HCT116 (cell line): ENCODE data around the gene DGKG. TPM values are rescaled to one million over a fixed set of nuclear protein-coding genes. Genes with fewer than 3 reads are reported as not detected.

ENCODE experiments used
- ATAC-seq: fragments of 200-7000 bp; cut with Tn5 transposase; 2 replicates; pipeline ENCODE4 v1.9.1; 2020; ENCODE audit warnings: mild to moderate bottlenecking, moderate library complexity
- BruUV-seq: library from RNA; stranded (reverse); fragments of 400-500 nt; replicated peaks from 2 replicates; lab custom pipeline; 2021; lab: Mats Ljungman, UMichigan
- CTCF ChIA-PET: fragments of 300-600 bp; sonication (Branson Sonifier 250); formaldehyde crosslinking; loops from one replicate; lab custom pipeline; 2021; ENCODE audit warnings: antibody characterized with exemption; lab: Charles Lee
- POLR2A ChIA-PET: fragments of 300-600, 350-600 bp; sonication (Branson Sonifier 250); formaldehyde crosslinking; loops from one replicate; lab custom pipeline; 2021; ENCODE audit warnings: antibody characterized with exemption; lab: Charles Lee
- RAD21 ChIA-PET, 2 experiments: fragments of 300-600 bp; sonication (Branson Sonifier 250); formaldehyde crosslinking; loops; one replicate each; lab custom pipeline; 2023; ENCODE audit warnings: low total read pairs in 2 of 2; ENCODE audit not compliant: uncharacterized antibody in 2 of 2, unreplicated experiment in 2 of 2, low non-redundant PET in 1 of 2; lab: Charles Lee
- DNase-seq: peaks from one replicate; pipeline ENCODE4 v3.0.0-alpha.2; 2010; ENCODE audit warnings: low read depth, low spot score
- H2AFZ ChIP-seq: fragments of 200-600 bp; shearing (Covaris generic), sonication (generic); 2 replicates; pipeline ENCODE4 v1.6.1; 2017; ENCODE audit warnings: low read depth, mixed run types, mixed read lengths, antibody characterized with exemption, low read length; ENCODE audit not compliant: poor library complexity, severe bottlenecking
- H3K27ac ChIP-seq: 2 replicates; pipeline ENCODE4 v1.5.1; 2012; ENCODE audit warnings: low read depth, low read length
- H3K27me3 ChIP-seq: fragments of 200-600 bp; sonication (generic); 2 replicates; pipeline ENCODE4 v1.6.1; 2016; ENCODE audit warnings: mixed run types, low read length, mixed read lengths; ENCODE audit not compliant: insufficient read depth
- H3K36me3 ChIP-seq, 2 experiments: fragments of 200-500 bp in 1 of 2; fragments of 200-600 bp in 1 of 2; sonication (Bioruptor generic) in 1 of 2; sonication (generic) in 1 of 2; 2 replicates each; pipeline versions ENCODE4 v1.5.1 to v1.6.1; 2014 to 2016; ENCODE audit warnings: low read length in 2 of 2, inconsistent platforms in 1 of 2, mixed read lengths in 1 of 2, mixed run types in 1 of 2; ENCODE audit not compliant: insufficient read depth in 2 of 2, control insufficient read depth in 1 of 2
- H3K4me1 ChIP-seq, 2 experiments: fragments of 200-600 bp in 1 of 2; sonication (generic) in 1 of 2; 2 replicates each; pipeline versions ENCODE4 v1.5.1 to v1.6.1; 2012 to 2017; ENCODE audit warnings: low read length in 2 of 2, inconsistent platforms in 1 of 2, mild to moderate bottlenecking in 1 of 2, mixed read lengths in 1 of 2, mixed run types in 1 of 2, moderate library complexity in 1 of 2; ENCODE audit not compliant: insufficient read depth in 2 of 2, control insufficient read depth in 1 of 2
- H3K4me2 ChIP-seq: fragments of 200-600 bp; sonication (generic); 2 replicates; pipeline ENCODE4 v1.6.1; 2017; ENCODE audit warnings: mixed run types, low read length, mixed read lengths
- H3K4me3 ChIP-seq, 2 experiments: fragments of 200-600 bp in 1 of 2; sonication (generic) in 1 of 2; replicated peaks in 1 of 2; 2 replicates each; pipeline ENCODE4 v1.5.1; 2011 to 2016; ENCODE audit warnings: low read length in 2 of 2, control low read depth in 1 of 2, low read depth in 1 of 2, mild to moderate bottlenecking in 1 of 2, mixed read lengths in 1 of 2, mixed run types in 1 of 2
- H3K79me2 ChIP-seq: fragments of 200-600 bp; sonication (generic); 2 replicates; pipeline ENCODE4 v1.6.1; 2017; ENCODE audit warnings: mild to moderate bottlenecking, mixed run types, low read length, moderate library complexity, mixed read lengths; ENCODE audit not compliant: insufficient read depth
- H3K9ac ChIP-seq: fragments of 200-600 bp; sonication (generic); 2 replicates; pipeline ENCODE4 v1.6.1; 2016; ENCODE audit warnings: low read length, mixed read lengths
- H3K9me2 ChIP-seq: fragments of 200-600 bp; sonication (generic), shearing (Covaris generic); 2 replicates; pipeline ENCODE4 v1.6.1; 2017; ENCODE audit warnings: mixed run types, mild to moderate bottlenecking, moderate library complexity; ENCODE audit not compliant: insufficient read depth
- H3K9me3 ChIP-seq, 2 experiments: fragments of 200-500 bp in 1 of 2; fragments of 200-600 bp in 1 of 2; sonication (Bioruptor generic) in 1 of 2; sonication (generic) in 1 of 2; 2 replicates each; pipeline ENCODE4 v1.6.1; 2014 to 2017; ENCODE audit warnings: low read length in 2 of 2, mixed read lengths in 2 of 2, inconsistent platforms in 1 of 2, low read depth in 1 of 2, mild to moderate bottlenecking in 1 of 2, mixed run types in 1 of 2, moderate library complexity in 1 of 2; ENCODE audit not compliant: control insufficient read depth in 1 of 2, insufficient read depth in 1 of 2
- H4K20me1 ChIP-seq: fragments of 200-600 bp; sonication (generic), shearing (Covaris generic); 2 replicates; pipeline ENCODE4 v1.6.1; 2017; ENCODE audit warnings: mixed run types, mild to moderate bottlenecking, moderate library complexity; ENCODE audit not compliant: insufficient read depth
- CBX3 ChIP-seq: IDR thresholded peaks from 2 replicates; pipeline ENCODE4 v1.6.1; 2012; ENCODE audit warnings: low read depth
- CTCF ChIP-seq, 3 experiments: fragments of 200-600 bp in 1 of 3; sonication (generic) in 1 of 3; IDR thresholded peaks in 2 of 3; conservative IDR thresholded peaks in 1 of 3; 2 replicates each; pipeline ENCODE4 v1.5.1; 2012 to 2017; ENCODE audit warnings: low read depth in 2 of 3, low read length in 2 of 3, antibody characterized with exemption in 1 of 3, borderline replicate concordance in 1 of 3, control low read depth in 1 of 3, mild to moderate bottlenecking in 1 of 3, mixed read lengths in 1 of 3, mixed run types in 1 of 3, moderate library complexity in 1 of 3; ENCODE audit not compliant: insufficient read depth in 1 of 3
- EZH2 ChIP-seq: fragments of 200-600 bp; sonication (generic); IDR thresholded peaks from 2 replicates; pipeline ENCODE4 v1.6.1; 2017; ENCODE audit warnings: antibody characterized with exemption, mixed run types
- EZH2phosphoT487 ChIP-seq: fragments of 200-600 bp; IDR thresholded peaks from 2 replicates; pipeline ENCODE4 v1.6.1; 2018; ENCODE audit warnings: antibody characterized with exemption, borderline replicate concordance
- MAX ChIP-seq: IDR thresholded peaks from 2 replicates; pipeline ENCODE4 v1.6.1; 2012
- POLR2A ChIP-seq: IDR thresholded peaks from 2 replicates; pipeline ENCODE4 v1.7.0; 2011; ENCODE audit warnings: borderline replicate concordance; ENCODE audit not compliant: insufficient read depth, insufficient read length; ENCODE audit errors: extremely low read depth
- POLR2AphosphoS5 ChIP-seq: IDR thresholded peaks from 2 replicates; pipeline ENCODE4 v1.6.1; 2011; ENCODE audit warnings: mild to moderate bottlenecking, low read depth, low read length, moderate library complexity
- RAD21 ChIP-seq: IDR thresholded peaks from 2 replicates; pipeline ENCODE4 v1.6.1; 2012; ENCODE audit warnings: low read depth, mild to moderate bottlenecking
- SIN3A ChIP-seq: IDR thresholded peaks from 2 replicates; pipeline ENCODE4 v1.6.1; 2012; ENCODE audit warnings: low read depth
- TCF7L2 ChIP-seq: IDR thresholded peaks from 2 replicates; pipeline ENCODE4 v1.7.0; 2011; ENCODE audit warnings: borderline replicate concordance, inconsistent platforms; ENCODE audit not compliant: insufficient read depth, insufficient read length; ENCODE audit errors: extremely low read depth
- intact Hi-C: fragments of 100-400 bp; cut with micrococcal nuclease; formaldehyde crosslinking; loops from 2 replicates; pipeline ENCODE4 v1.10.0; 2022
- total RNA-seq: library from RNA; stranded (reverse); gene quantifications from one replicate; pipeline ENCODE4 v1.2.1, GENCODE V29; 2021; ENCODE audit not compliant: unreplicated experiment

The DGKG gene
- total RNA-seq, 1 experiment from 2014 or later: 4.8 TPM

GRCh38 chr3:186235554-186235953 lies 126.5 kb downstream of the DGKG start:
- H2AFZ ChIP-seq: no peak overlapping the region
- no peaks in the 10 kb centered on the region for H3K36me3 ChIP-seq
- CTCF ChIA-PET: no interaction called here
- H3K9ac ChIP-seq: no peak overlapping the region
- RAD21 ChIA-PET: no interaction called here
- H3K4me2 ChIP-seq: no peak overlapping the region
- no peak for TF ChIP-seq RAD21
- no peak for TF ChIP-seq MAX
- TF ChIP-seq POLR2AphosphoS5: no peak
- TF ChIP-seq EZH2phosphoT487: no peak
- no peak for TF ChIP-seq TCF7L2
- no peak for TF ChIP-seq POLR2A
- TF ChIP-seq EZH2: no peak
- TF ChIP-seq CBX3: no peak
- TF ChIP-seq SIN3A: no peak
- TF ChIP-seq CTCF (IDR thresholded peaks at IDR 0.05 in 2 of 3, conservative IDR thresholded peaks at IDR 0.05 in 1 of 3; ENCODE audit: borderline replicate concordance in 1 of 3, insufficient read depth in 1 of 3, low read depth in 2 of 3, low read length in 2 of 3): no peak
- TF ChIP-seq, all 23 proteins: peak for 0
- H3K9me2 ChIP-seq: no peaks in the 10 kb centered on the region
- DNase-seq (no peak), ATAC-seq (no peak)
- H3K79me2 ChIP-seq: no peaks in the 10 kb centered on the region
- H4K20me1 ChIP-seq: no peaks in the 10 kb centered on the region
- intact Hi-C loops: no loop called here
- H3K9me3 ChIP-seq: no peaks in the 10 kb centered on the region
- no peaks in the 10 kb centered on the region for H3K4me1 ChIP-seq
- POLR2A ChIA-PET: no interaction called here
- H3K27ac ChIP-seq: no peak overlapping the region
- H3K27me3 ChIP-seq: no peaks in the 10 kb centered on the region
- H3K4me3 ChIP-seq: no peak overlapping the region
- no TSS peak for BruUV-seq
